Fibroblast of lung (primary cell): ENCODE results near the gene GTF3A.

Source experiments
- EZH2 ChIP-seq: IDR thresholded peaks from 2 replicates; pipeline ENCODE4 v1.5.1; 2012; ENCODE audit warnings: low read length, control low read depth, mild to moderate bottlenecking; ENCODE audit errors: missing control alignments
- TF ChIP-seq, protein P1 (sequence below), 2 donors: IDR thresholded peaks in 1 of 2; conservative IDR thresholded peaks in 1 of 2; 1 replicate in 1 of 2; 2 replicates in 1 of 2; pipeline ENCODE4 v1.5.1; 2011 to 2012; ENCODE audit warnings: low read length in 2 of 2, control low read depth in 1 of 2, inconsistent platforms in 1 of 2, low read depth in 1 of 2, mild to moderate bottlenecking in 1 of 2

- TF ChIP-seq, protein P1, sequence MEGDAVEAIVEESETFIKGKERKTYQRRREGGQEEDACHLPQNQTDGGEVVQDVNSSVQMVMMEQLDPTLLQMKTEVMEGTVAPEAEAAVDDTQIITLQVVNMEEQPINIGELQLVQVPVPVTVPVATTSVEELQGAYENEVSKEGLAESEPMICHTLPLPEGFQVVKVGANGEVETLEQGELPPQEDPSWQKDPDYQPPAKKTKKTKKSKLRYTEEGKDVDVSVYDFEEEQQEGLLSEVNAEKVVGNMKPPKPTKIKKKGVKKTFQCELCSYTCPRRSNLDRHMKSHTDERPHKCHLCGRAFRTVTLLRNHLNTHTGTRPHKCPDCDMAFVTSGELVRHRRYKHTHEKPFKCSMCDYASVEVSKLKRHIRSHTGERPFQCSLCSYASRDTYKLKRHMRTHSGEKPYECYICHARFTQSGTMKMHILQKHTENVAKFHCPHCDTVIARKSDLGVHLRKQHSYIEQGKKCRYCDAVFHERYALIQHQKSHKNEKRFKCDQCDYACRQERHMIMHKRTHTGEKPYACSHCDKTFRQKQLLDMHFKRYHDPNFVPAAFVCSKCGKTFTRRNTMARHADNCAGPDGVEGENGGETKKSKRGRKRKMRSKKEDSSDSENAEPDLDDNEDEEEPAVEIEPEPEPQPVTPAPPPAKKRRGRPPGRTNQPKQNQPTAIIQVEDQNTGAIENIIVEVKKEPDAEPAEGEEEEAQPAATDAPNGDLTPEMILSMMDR (conservative IDR thresholded peaks at IDR 0.05 in 1 of 2, IDR thresholded peaks at IDR 0.05 in 1 of 2; ENCODE audit: low read depth in 1 of 2, low read length in 2 of 2) = no peak
- TF ChIP-seq EZH2 = no peak
Measured at GRCh38 chr13:27389891-27390290, 34.5 kb upstream of the GTF3A start.
